Right atrium auricular region (tissue), 2 donors: ENCODE measurements around the gene LAMP2. TPM values are rescaled to one million over a fixed set of nuclear protein-coding genes. Genes with fewer than 3 reads are reported as not detected.
A peak's percentile ranks its signal among the peaks of the same experiment; 100 is the strongest.

Source experiments
- DNase-seq: peaks from one replicate; pipeline ENCODE4 v3.0.0-alpha.2; 2019; ENCODE audit warnings: low spot score
- H3K27ac ChIP-seq, 2 donors: fragments of 200-600 bp; sonication (generic); 1 replicate in 1 of 2; 2 replicates in 1 of 2; pipeline ENCODE4 v1.5.1; 2016 to 2019
- H3K27me3 ChIP-seq, 2 donors: fragments of 200-600 bp; sonication (generic); one replicate each; pipeline versions ENCODE4 v1.5.1 to v1.6.0; 2017 to 2019
- H3K36me3 ChIP-seq: fragments of 200-600 bp; sonication (generic); one replicate; pipeline ENCODE4 v1.5.1; 2016
- H3K4me1 ChIP-seq, 2 donors: fragments of 200-600 bp; sonication (generic); one replicate each; pipeline versions ENCODE4 v1.5.1 to v1.6.0; 2017 to 2019
- H3K4me3 ChIP-seq, 2 donors: fragments of 200-600 bp; sonication (generic); 1 replicate in 1 of 2; 2 replicates in 1 of 2; pipeline ENCODE4 v1.5.1; 2017 to 2019; ENCODE audit warnings: mild to moderate bottlenecking in 1 of 2, moderate library complexity in 1 of 2
- H3K9me3 ChIP-seq, 2 donors: fragments of 200-600 bp; sonication (generic); one replicate each; pipeline ENCODE4 v1.5.1; 2019
- total RNA-seq, 2 donors: library from RNA; depleted of rRNA; stranded (reverse); fragments of >200 nt; gene quantifications; one replicate each; pipeline ENCODE4 v1.1.0, GENCODE V29; 2016
- TF ChIP-seq, protein P1 (sequence below), 2 donors: fragments of 200-600 bp; sonication (generic); IDR thresholded peaks; one replicate each; pipeline ENCODE4 v1.5.1; 2019; ENCODE audit warnings: antibody characterized with exemption in 2 of 2

The LAMP2 gene
- total RNA-seq, result 10 to 100 TPM; 65.0 to 77.2 TPM

DNA sequence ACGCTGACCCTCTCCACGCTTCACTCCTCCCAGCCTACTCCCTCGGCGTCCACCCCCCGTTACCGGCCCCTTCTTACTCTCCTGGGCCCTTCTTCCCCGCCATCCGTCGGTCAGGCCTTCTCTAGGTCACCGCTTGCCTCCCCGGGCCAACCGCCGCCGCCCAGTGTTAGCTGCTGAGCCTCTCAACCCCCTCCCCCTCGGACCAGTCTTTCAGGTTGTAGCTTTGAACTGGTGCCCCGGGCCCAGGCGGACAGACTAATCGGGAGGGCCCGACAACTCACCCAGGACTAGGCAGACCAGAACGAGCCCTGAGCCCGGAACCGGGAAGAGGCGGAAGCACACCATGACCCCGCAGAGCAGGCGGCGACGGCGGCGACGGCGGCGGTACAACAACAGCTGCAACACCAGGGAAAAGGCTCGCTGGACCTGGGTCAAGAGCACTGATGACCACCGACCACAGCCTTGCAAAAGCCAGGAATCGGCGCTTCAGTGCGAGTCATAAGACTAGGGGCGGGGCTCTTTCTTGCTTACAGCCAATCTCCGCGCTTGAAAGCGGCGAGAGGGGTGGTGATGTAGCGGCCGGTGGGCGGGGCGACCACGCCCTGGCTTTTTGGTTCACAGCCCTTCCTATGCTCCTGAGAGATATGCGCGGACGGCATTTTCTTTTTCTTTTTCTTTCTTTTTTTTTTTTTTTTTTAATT, at the start of gene LAMP2:
LAMP2 (minus strand) TSS at position 472 of the 701 bp plus-strand sequence; CDS start at position 345, 127 bp downstream.
- peak within 1 kb of the TSS; percentile 61 to 82 for H3K4me3 ChIP-seq
- peaks cover 0 to 12% of the 10 kb centered on the region in 2 donors for H3K4me1 ChIP-seq
- peak within 1 kb of the TSS; percentile 85 to 92 for H3K27ac ChIP-seq
- DNase-seq, result peak; percentile 89
- no peaks in the 10 kb centered on the region for H3K36me3 ChIP-seq
- no peaks in the 10 kb centered on the region for H3K9me3 ChIP-seq
- TF ChIP-seq, protein P1, sequence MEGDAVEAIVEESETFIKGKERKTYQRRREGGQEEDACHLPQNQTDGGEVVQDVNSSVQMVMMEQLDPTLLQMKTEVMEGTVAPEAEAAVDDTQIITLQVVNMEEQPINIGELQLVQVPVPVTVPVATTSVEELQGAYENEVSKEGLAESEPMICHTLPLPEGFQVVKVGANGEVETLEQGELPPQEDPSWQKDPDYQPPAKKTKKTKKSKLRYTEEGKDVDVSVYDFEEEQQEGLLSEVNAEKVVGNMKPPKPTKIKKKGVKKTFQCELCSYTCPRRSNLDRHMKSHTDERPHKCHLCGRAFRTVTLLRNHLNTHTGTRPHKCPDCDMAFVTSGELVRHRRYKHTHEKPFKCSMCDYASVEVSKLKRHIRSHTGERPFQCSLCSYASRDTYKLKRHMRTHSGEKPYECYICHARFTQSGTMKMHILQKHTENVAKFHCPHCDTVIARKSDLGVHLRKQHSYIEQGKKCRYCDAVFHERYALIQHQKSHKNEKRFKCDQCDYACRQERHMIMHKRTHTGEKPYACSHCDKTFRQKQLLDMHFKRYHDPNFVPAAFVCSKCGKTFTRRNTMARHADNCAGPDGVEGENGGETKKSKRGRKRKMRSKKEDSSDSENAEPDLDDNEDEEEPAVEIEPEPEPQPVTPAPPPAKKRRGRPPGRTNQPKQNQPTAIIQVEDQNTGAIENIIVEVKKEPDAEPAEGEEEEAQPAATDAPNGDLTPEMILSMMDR (IDR thresholded peaks at IDR 0.05), result no peak
- H3K27me3 ChIP-seq, result no peaks in the 10 kb centered on the region

DNA sequence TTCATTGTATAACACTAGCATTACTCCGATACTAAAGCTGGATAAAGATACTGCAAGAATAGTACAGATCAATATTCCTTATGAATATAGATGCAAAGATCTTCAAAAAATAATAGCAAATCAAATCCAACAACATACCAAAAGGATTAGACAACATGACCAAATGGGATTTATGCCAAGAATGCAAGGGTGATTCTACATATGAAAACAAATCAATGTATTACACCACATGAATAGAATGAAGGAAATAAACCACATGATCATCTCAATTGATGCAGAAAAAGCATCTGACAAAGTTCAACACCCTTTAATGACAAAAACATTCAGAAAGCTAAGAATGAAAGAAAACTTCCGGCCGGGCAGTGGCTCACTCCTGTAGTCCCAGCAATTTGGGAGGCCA, 48.8 kb upstream of the LAMP2 start:
- no peak for DNase-seq
- H3K4me1 ChIP-seq, result no peaks in the 10 kb centered on the region
- no peak overlapping the region for H3K27ac ChIP-seq
- no peaks in the 10 kb centered on the region for H3K36me3 ChIP-seq
- no peaks in the 10 kb centered on the region for H3K27me3 ChIP-seq
- H3K4me3 ChIP-seq, result no peak overlapping the region
- H3K9me3 ChIP-seq, result no peaks in the 10 kb centered on the region
- TF ChIP-seq, protein P1 (IDR thresholded peaks at IDR 0.05), result no peak

DNA sequence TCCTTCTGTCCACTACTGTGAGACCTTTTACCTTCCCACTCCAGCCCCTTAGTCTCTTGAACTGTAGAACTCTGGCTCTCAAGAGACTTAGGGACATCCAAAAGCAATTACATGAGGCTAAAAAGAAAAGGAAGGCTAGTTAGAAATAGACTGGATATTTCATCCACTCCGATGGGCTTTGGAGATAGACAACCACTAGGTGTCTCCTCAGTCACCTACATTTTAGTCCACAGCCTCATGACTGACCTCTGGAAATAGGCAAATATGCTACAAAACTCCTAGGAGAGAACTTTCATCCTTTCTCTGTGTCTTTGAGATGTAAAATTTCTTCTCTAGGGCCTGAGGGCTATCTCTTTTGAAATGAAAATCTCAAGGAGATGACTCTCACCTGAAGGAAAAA, 45.1 kb upstream of the LAMP2 start:
- Histone ChIP-seq H3K4me1 (no peaks in the 10 kb centered on the region), H3K27me3 (no peaks in the 10 kb centered on the region), H3K4me3 (no peak overlapping the region), H3K27ac (no peak overlapping the region), H3K36me3 (no peaks in the 10 kb centered on the region), H3K9me3 (no peaks in the 10 kb centered on the region)
- TF ChIP-seq, protein P1 (IDR thresholded peaks at IDR 0.05), result no peak
- DNase-seq, result no peak

DNA sequence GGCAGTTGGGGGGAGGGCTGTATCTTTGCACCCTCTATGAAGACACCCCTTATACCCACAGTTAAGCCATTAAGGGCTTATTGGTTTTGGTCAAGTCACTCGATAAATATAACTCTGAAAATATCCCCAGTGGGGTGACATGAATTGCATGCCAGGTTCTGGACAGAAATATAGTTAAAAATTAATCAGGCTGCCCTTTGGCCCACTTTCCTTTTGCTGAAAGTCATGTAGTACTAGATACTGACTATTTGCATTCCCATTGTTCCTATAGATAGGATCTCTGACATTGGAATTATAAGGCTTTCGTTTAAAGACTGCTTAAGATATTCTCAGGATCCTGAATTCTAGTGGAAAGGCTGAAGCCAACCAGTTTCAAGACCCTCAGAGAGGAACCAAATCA, 43.5 kb upstream of the LAMP2 start:
- Histone ChIP-seq H3K27ac (no peak overlapping the region), H3K36me3 (no peaks in the 10 kb centered on the region), H3K4me3 (no peak overlapping the region), H3K4me1 (no peaks in the 10 kb centered on the region), H3K9me3 (no peaks in the 10 kb centered on the region), H3K27me3 (no peaks in the 10 kb centered on the region)
- TF ChIP-seq, protein P1 (IDR thresholded peaks at IDR 0.05), result no peak
- no peak for DNase-seq

DNA sequence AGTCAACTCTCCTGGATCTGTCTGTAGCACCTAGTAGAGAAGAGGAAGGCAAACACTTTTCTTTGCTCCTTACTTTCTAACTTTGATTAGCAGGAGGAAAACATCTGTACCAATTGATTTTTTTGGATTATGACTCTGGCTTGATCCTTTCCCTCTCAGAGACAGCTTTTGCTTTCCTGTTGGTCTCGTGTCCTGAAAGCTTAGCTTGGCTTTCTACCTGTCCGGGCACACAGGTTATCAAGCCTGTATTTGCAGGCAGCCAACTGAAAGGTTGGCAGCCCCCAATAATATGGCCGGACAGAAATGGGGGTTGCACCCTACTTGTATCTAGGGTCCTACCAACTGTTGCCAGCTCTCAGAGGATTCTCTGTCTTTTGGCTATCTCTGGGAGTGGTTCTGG, 43.1 kb upstream of the LAMP2 start:
- Histone ChIP-seq H3K9me3 (no peaks in the 10 kb centered on the region), H3K27me3 (peaks cover 0 to 3% of the 10 kb centered on the region in 2 donors), H3K4me1 (no peaks in the 10 kb centered on the region), H3K27ac (no peak overlapping the region), H3K36me3 (no peaks in the 10 kb centered on the region), H3K4me3 (no peak overlapping the region)
- TF ChIP-seq, protein P1 (IDR thresholded peaks at IDR 0.05), result no peak
- no peak for DNase-seq

DNA sequence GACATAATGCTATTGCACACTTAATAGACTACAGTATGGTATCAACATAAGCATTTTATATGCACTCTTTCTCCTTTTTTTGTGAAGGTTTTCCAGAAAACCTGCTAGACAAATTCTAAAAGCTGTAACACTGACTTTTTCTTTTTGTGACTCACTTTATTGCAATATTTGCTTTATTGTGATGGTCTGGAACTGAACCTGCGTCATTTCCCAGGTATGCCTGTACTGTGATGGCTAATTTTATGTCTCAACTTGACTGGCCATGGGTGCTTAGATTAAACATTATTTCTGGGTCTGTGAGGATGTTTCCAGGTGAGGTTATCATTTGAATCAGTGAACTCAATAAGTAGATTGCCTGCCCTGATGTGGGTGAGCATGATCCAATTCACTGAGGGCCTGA, 35.5 kb upstream of the LAMP2 start:
- no peaks in the 10 kb centered on the region for H3K9me3 ChIP-seq
- no peaks in the 10 kb centered on the region for H3K4me1 ChIP-seq
- H3K36me3 ChIP-seq, result no peaks in the 10 kb centered on the region
- TF ChIP-seq, protein P1 (IDR thresholded peaks at IDR 0.05), result no peak
- H3K27me3 ChIP-seq, result peaks cover 0 to 3% of the 10 kb centered on the region in 2 donors
- H3K27ac ChIP-seq, result no peak overlapping the region
- no peak overlapping the region for H3K4me3 ChIP-seq
- no peak for DNase-seq
